HepG2 (cell line): ENCODE measurements around the gene PRDM7. TPM values are rescaled to one million over a fixed set of nuclear protein-coding genes. Genes with fewer than 3 reads are reported as not detected.

Source experiments
- ATRX ChIP-seq: sonication (generic); formaldehyde crosslinking; IDR thresholded peaks from 2 replicates; pipeline ENCODE4 v1.4.0; 2020; ENCODE audit warnings: missing genetic modification reagents, borderline replicate concordance
- CBX2 ChIP-seq, 2 experiments: fragments of 200-600 bp in 1 of 2; sonication (generic); formaldehyde crosslinking in 1 of 2; IDR thresholded peaks; 2 replicates each; pipeline versions ENCODE4 v1.7.0 to v1.8.1; 2018 to 2022; ENCODE audit warnings: low read depth in 2 of 2, low read length in 1 of 2, mild to moderate bottlenecking in 1 of 2, missing genetic modification reagents in 1 of 2
- CC2D1A ChIP-seq: sonication (generic); formaldehyde crosslinking; IDR thresholded peaks from 2 replicates; pipeline ENCODE4 v1.8.1; 2023; ENCODE audit warnings: mild to moderate bottlenecking, missing genetic modification reagents
- CHD4 ChIP-seq: fragments of 200-600 bp; sonication (generic); IDR thresholded peaks from 2 replicates; pipeline ENCODE4 v1.7.0; 2017; ENCODE audit warnings: mild to moderate bottlenecking, low read length, borderline replicate concordance
- FOSL1 ChIP-seq: sonication (generic); formaldehyde crosslinking; IDR thresholded peaks from 2 replicates; pipeline ENCODE4 v1.9.0; 2021; ENCODE audit warnings: missing genetic modification reagents, borderline replicate concordance
- JARID2 ChIP-seq: sonication (generic); formaldehyde crosslinking; IDR thresholded peaks from 2 replicates; pipeline ENCODE4 v1.8.1; 2023; ENCODE audit warnings: missing genetic modification reagents, inconsistent platforms; ENCODE audit not compliant: insufficient replicate concordance
- RELA ChIP-seq: sonication (generic); formaldehyde crosslinking; IDR thresholded peaks from 2 replicates; pipeline ENCODE4 v1.4.0; 2020; ENCODE audit warnings: missing genetic modification reagents
- RFXANK ChIP-seq: IDR thresholded peaks from 2 replicates; pipeline ENCODE4 v1.6.1; 2016
- SOX5 ChIP-seq: IDR thresholded peaks from 2 replicates; pipeline ENCODE4 v1.6.1; 2016; ENCODE audit warnings: borderline replicate concordance
- SPEN ChIP-seq: sonication (generic); formaldehyde crosslinking; IDR thresholded peaks from 2 replicates; pipeline ENCODE4 v1.5.1; 2020; ENCODE audit warnings: low read depth, mild to moderate bottlenecking, missing genetic modification reagents
- TBL1XR1 ChIP-seq: fragments of 150-350 bp; IDR thresholded peaks from 2 replicates; pipeline ENCODE4 v1.6.1; 2014; ENCODE audit warnings: borderline replicate concordance, low read length; ENCODE audit not compliant: partially characterized antibody
- ZBTB38 ChIP-seq: sonication (generic); formaldehyde crosslinking; IDR thresholded peaks from 2 replicates; pipeline ENCODE4 v1.5.1; 2020; ENCODE audit warnings: mild to moderate bottlenecking, missing genetic modification reagents
- ZMYM3 ChIP-seq: sonication (generic); formaldehyde crosslinking; IDR thresholded peaks from 2 replicates; pipeline ENCODE4 v1.5.1; 2020; ENCODE audit warnings: mild to moderate bottlenecking, missing genetic modification reagents
- polyA plus RNA-seq, 8 experiments: library from polyadenylated mRNA; depleted of rRNA in 3 of 8; stranded (reverse) in 7 of 8; unstranded in 1 of 8; fragments of >200 nt; fragmentation: Illumina TruSeq in 4 of 8; extraction: Trizol in 4 of 8; gene quantifications; 2 replicates each; pipeline versions ENCODE4 v1.2.1 to v1.2.3, GENCODE V29; 2011 to 2016; ENCODE audit warnings: low read depth in 4 of 8, missing spikeins in 1 of 8, mixed read lengths in 1 of 8; ENCODE audit not compliant: insufficient read depth in 1 of 8
- total RNA-seq, 5 experiments: library from RNA; depleted of rRNA; stranded (reverse); fragments of >200 nt; fragmentation: Illumina TruSeq; extraction: Trizol; gene quantifications; 2 replicates each; pipeline ENCODE4 v1.2.3, GENCODE V29; 2016; ENCODE audit warnings: low read depth in 1 of 5
- TF ChIP-seq, protein P1 (sequence below): sonication (generic); formaldehyde crosslinking; IDR thresholded peaks from 2 replicates; pipeline ENCODE4 v1.8.1; 2023; ENCODE audit warnings: mild to moderate bottlenecking, missing genetic modification reagents, borderline replicate concordance
- TF ChIP-seq, protein P2 (sequence below): sonication (generic); formaldehyde crosslinking; IDR thresholded peaks from 2 replicates; pipeline ENCODE4 v1.5.1; 2020; ENCODE audit warnings: mild to moderate bottlenecking, missing genetic modification reagents, moderate library complexity
- TF ChIP-seq, protein P3 (sequence below): sonication (generic); formaldehyde crosslinking; IDR thresholded peaks from 2 replicates; pipeline ENCODE4 v1.8.1; 2023; ENCODE audit warnings: missing genetic modification reagents, inconsistent platforms, borderline replicate concordance
- TF ChIP-seq, protein P4 (sequence below): sonication (generic); formaldehyde crosslinking; IDR thresholded peaks from 2 replicates; pipeline ENCODE4 v1.4.0; 2020; ENCODE audit warnings: missing genetic modification reagents; ENCODE audit errors: not compliant biosample characterization

PRDM7 gene
- total and polyA plus RNA-seq, 2 of the 13 experiments (the other 11 are each of a cell fraction or from before 2014, with no cell fraction given), result not detected

DNA sequence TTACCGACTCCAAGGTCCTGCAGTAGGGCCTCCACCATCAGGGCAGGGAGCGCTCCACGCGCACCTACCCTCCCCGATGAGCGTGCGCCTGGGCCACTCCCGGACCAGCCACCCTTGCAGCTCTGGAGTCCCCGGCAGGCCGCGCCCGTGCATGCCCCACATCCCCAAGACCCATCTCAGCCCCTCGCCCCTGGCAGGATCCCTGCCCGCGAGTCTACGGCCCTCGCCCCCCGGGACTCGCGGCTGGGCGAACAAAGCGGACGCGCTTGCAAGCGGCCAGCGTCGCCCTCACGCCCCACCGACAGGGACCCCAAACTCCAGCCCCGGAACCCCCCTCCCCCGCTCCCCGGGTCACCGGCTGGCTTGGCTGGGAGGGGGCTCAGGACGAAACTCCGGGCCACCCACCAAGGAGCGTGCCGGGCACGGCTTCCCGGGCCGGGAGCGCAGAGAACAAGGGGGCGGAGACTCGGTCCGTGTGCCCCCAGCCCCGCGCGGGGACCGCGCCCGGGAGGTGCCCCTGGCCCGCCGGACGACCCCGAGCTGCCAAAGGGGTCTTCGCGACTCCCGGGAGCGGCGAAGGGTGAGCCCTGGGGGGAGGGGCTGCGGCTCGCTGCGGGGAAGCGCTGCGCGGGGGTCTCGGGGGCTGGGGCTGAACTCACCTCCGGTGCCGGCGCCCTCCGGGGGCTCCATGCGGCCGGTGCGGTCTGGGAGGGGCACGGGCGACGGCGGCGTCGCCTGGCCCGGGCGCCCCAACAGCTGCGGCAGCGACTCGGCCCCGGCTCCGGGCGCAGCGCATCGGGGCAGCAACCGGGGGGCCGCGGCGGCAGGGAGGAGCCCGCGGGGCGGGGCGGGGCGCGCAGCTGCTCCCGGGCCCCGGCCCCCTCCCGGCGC is 58.2 kb downstream of the PRDM7 start, which contains the start of gene DBNDD1 (continued):
- TF ChIP-seq, protein P1, sequence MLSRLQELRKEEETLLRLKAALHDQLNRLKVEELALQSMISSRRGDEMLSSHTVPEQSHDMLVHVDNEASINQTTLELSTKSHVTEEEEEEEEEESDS, result no peak
- no peak for TF ChIP-seq TBL1XR1
- TF ChIP-seq FOSL1 (CRISPR knock-in tag), result no peak
- no peak for TF ChIP-seq ZBTB38 (CRISPR knock-in tag)
- TF ChIP-seq CC2D1A (CRISPR knock-in tag), result no peak
- no peak for TF ChIP-seq CHD4
- TF ChIP-seq RFXANK (CRISPR knock-in tag), result no peak
- TF ChIP-seq, protein P2, sequence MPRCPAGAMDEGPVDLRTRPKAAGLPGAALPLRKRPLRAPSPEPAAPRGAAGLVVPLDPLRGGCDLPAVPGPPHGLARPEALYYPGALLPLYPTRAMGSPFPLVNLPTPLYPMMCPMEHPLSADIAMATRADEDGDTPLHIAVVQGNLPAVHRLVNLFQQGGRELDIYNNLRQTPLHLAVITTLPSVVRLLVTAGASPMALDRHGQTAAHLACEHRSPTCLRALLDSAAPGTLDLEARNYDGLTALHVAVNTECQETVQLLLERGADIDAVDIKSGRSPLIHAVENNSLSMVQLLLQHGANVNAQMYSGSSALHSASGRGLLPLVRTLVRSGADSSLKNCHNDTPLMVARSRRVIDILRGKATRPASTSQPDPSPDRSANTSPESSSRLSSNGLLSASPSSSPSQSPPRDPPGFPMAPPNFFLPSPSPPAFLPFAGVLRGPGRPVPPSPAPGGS (CRISPR knock-in tag), result no peak
- TF ChIP-seq ZMYM3 (CRISPR knock-in tag), result no peak
- TF ChIP-seq CBX2 (IDR thresholded peaks at IDR 0.05; ENCODE audit: low read depth, low read length), result no peak
- no peak for TF ChIP-seq CBX2 (CRISPR knock-in tag; IDR thresholded peaks at IDR 0.05; ENCODE audit: low read depth)
- TF ChIP-seq ATRX (CRISPR knock-in tag), result no peak
- TF ChIP-seq JARID2, result no peak
- no peak for TF ChIP-seq RELA (CRISPR knock-in tag)
- TF ChIP-seq, protein P3, sequence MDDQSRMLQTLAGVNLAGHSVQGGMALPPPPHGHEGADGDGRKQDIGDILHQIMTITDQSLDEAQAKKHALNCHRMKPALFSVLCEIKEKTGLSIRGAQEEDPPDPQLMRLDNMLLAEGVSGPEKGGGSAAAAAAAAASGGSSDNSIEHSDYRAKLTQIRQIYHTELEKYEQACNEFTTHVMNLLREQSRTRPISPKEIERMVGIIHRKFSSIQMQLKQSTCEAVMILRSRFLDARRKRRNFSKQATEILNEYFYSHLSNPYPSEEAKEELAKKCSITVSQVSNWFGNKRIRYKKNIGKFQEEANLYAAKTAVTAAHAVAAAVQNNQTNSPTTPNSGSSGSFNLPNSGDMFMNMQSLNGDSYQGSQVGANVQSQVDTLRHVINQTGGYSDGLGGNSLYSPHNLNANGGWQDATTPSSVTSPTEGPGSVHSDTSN, result no peak
- TF ChIP-seq, protein P4, sequence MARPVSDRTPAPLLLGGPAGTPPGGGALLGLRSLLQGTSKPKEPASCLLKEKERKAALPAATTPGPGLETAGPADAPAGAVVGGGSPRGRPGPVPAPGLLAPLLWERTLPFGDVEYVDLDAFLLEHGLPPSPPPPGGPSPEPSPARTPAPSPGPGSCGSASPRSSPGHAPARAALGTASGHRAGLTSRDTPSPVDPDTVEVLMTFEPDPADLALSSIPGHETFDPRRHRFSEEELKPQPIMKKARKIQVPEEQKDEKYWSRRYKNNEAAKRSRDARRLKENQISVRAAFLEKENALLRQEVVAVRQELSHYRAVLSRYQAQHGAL (CRISPR knock-in tag), result no peak
- TF ChIP-seq SOX5, result no peak
- TF ChIP-seq SPEN, result no peak
